GM23338 (cell line): Measurements from ENCODE around the gene SNRNP200.

Source experiments
- EZH2 ChIP-seq: fragments of 200-600 bp; sonication (generic); IDR thresholded peaks from one replicate; pipeline ENCODE4 v1.8.0; 2017; ENCODE audit warnings: antibody characterized with exemption, mild to moderate bottlenecking, low read depth; ENCODE audit not compliant: unreplicated experiment
- JUNB ChIP-seq: IDR thresholded peaks from one replicate; pipeline ENCODE4 v1.6.1; 2016; ENCODE audit warnings: antibody characterized with exemption; ENCODE audit not compliant: unreplicated experiment
- NANOG ChIP-seq: IDR thresholded peaks from 2 replicates; pipeline ENCODE4 v1.6.1; 2016; ENCODE audit warnings: antibody characterized with exemption, borderline replicate concordance
- TF ChIP-seq, protein P1 (sequence below), 2 experiments: fragments of 200-600 bp in 1 of 2; sonication (generic) in 1 of 2; conservative IDR thresholded peaks; 2 replicates each; pipeline versions ENCODE4 v1.5.1 to v1.6.1; 2016 to 2017; ENCODE audit warnings: antibody characterized with exemption in 2 of 2, low read depth in 2 of 2, mild to moderate bottlenecking in 2 of 2, moderate library complexity in 1 of 2
- TF ChIP-seq, protein P2 (sequence below): IDR thresholded peaks from one replicate; pipeline ENCODE4 v1.6.1; 2018; ENCODE audit warnings: antibody characterized with exemption; ENCODE audit not compliant: unreplicated experiment

- TF ChIP-seq, protein P1, sequence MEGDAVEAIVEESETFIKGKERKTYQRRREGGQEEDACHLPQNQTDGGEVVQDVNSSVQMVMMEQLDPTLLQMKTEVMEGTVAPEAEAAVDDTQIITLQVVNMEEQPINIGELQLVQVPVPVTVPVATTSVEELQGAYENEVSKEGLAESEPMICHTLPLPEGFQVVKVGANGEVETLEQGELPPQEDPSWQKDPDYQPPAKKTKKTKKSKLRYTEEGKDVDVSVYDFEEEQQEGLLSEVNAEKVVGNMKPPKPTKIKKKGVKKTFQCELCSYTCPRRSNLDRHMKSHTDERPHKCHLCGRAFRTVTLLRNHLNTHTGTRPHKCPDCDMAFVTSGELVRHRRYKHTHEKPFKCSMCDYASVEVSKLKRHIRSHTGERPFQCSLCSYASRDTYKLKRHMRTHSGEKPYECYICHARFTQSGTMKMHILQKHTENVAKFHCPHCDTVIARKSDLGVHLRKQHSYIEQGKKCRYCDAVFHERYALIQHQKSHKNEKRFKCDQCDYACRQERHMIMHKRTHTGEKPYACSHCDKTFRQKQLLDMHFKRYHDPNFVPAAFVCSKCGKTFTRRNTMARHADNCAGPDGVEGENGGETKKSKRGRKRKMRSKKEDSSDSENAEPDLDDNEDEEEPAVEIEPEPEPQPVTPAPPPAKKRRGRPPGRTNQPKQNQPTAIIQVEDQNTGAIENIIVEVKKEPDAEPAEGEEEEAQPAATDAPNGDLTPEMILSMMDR (conservative IDR thresholded peaks at IDR 0.05; ENCODE audit: low read depth in 2 of 2) = peak; percentile 21 to 54; a peak in 2 of 4 replicates
- TF ChIP-seq NANOG (no peak), EZH2 (no peak), JUNB (no peak)
- TF ChIP-seq, protein P2, sequence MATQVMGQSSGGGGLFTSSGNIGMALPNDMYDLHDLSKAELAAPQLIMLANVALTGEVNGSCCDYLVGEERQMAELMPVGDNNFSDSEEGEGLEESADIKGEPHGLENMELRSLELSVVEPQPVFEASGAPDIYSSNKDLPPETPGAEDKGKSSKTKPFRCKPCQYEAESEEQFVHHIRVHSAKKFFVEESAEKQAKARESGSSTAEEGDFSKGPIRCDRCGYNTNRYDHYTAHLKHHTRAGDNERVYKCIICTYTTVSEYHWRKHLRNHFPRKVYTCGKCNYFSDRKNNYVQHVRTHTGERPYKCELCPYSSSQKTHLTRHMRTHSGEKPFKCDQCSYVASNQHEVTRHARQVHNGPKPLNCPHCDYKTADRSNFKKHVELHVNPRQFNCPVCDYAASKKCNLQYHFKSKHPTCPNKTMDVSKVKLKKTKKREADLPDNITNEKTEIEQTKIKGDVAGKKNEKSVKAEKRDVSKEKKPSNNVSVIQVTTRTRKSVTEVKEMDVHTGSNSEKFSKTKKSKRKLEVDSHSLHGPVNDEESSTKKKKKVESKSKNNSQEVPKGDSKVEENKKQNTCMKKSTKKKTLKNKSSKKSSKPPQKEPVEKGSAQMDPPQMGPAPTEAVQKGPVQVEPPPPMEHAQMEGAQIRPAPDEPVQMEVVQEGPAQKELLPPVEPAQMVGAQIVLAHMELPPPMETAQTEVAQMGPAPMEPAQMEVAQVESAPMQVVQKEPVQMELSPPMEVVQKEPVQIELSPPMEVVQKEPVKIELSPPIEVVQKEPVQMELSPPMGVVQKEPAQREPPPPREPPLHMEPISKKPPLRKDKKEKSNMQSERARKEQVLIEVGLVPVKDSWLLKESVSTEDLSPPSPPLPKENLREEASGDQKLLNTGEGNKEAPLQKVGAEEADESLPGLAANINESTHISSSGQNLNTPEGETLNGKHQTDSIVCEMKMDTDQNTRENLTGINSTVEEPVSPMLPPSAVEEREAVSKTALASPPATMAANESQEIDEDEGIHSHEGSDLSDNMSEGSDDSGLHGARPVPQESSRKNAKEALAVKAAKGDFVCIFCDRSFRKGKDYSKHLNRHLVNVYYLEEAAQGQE = no peak
Observed at GRCh38 chr2:96345438-96345837, 40.1 kb upstream of the SNRNP200 start.
